ENCODE results near the gene KLHDC10.
A peak's percentile ranks its signal among the peaks of the same experiment; 100 is the strongest.
"Not testable (repeated sequence)": the region's sequence is repeated elsewhere in the genome, so short reads cannot be mapped to it uniquely, and the experiment has no call there.

Gene KLHDC10, protein sequence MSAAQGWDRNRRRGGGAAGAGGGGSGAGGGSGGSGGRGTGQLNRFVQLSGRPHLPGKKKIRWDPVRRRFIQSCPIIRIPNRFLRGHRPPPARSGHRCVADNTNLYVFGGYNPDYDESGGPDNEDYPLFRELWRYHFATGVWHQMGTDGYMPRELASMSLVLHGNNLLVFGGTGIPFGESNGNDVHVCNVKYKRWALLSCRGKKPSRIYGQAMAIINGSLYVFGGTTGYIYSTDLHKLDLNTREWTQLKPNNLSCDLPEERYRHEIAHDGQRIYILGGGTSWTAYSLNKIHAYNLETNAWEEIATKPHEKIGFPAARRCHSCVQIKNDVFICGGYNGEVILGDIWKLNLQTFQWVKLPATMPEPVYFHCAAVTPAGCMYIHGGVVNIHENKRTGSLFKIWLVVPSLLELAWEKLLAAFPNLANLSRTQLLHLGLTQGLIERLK

DNA sequence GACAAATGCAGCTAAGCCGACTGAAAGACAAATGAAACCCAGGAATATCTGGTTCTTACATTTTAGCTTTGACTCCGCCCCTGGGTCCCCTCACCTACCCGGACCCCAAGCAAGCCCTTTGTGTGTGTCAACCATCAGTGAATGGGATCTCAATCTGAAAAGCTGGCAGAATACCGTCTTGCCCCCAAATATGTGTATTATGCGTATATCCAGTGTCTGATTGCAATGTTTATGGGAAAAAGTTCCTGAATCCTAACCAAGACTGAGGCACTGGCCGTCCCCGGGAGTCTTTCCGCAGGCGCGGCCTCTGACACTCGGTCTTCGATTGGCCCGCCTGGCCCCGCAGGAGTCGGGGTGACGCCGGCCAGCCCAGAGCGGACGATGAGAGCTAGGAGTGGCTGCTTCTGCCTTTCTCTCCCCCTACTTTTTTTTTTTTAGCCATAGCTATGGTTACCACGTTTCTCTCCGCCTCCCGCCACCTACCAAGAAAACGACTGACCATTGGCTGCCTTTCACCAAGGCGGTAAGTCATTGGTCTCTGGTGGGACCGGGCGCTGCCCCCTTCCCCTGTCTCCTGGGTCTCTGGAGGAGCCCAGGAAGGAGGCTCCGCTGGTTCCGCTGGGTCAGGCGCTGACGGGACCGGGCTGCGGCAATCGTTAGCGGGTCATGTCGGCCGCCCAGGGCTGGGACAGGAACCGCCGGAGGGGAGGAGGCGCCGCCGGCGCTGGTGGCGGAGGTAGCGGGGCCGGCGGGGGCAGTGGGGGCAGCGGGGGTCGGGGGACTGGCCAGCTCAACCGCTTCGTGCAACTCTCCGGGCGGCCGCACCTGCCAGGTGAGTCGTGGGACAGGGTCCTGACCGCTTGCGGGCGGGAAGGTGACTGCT, at the start of gene KLHDC10:
KLHDC10 (plus strand) TSS at position 557 of the 883 bp plus-strand sequence; CDS start at position 667, 110 bp downstream.
- peak; percentile 100 for DNase-seq (ENCODE audit: low spot score)

DNA sequence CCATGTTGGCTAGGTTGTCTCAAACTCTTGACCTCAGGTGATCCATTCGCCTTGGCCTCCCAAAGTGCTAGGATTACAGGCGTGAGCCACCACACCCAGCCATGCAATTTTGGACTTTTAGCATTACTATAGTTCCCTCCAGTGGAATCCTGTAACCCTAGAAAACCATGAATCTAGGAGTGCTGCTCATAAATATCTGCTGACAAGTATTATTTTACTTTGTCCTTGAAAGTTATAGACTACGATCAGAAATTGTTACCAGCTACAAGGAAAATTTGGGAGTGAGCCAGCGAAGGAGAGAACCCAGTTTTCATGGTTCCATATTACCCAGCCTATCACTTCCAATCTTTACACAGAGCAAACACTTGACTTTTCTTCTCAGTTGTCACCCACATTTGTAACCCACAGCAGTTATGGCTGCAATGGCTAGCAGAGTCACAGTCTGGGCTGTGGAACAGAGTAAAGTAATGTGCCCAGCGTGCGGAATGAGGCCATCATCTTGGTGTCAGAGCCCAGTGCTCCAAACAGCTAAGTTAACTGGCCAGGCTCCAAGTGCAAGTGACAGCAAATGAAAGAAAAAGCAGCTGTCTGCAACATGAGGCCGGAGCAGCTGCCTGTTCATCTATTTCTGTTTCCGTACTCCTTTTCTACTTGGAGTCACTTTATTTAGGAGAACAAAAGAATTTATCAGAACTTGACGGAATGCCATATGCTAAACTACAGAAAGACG, 49.1 kb upstream of the KLHDC10 start:
- DNase-seq (ENCODE audit: low spot score): no peak

DNA sequence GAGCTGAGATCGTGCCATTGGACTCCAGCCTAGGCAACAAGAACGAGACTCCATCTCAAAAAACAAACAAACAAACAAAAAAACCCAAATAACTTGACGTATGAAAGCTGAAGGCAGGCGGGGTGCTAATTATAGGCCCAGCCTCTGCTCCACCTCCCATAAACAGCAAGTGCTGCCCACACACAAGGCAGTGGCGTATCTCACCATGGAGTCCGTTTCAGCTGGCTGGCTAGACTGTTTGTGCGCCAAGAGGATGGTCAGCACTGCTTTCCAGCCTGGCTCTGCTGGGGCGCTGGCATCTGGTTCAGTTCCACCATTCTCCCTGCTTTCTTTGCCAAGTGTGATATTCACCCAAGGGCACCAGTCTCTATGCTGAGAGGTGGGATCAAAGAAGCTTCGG, 48.2 kb upstream of the KLHDC10 start:
- no peak for DNase-seq (ENCODE audit: low spot score)

DNA sequence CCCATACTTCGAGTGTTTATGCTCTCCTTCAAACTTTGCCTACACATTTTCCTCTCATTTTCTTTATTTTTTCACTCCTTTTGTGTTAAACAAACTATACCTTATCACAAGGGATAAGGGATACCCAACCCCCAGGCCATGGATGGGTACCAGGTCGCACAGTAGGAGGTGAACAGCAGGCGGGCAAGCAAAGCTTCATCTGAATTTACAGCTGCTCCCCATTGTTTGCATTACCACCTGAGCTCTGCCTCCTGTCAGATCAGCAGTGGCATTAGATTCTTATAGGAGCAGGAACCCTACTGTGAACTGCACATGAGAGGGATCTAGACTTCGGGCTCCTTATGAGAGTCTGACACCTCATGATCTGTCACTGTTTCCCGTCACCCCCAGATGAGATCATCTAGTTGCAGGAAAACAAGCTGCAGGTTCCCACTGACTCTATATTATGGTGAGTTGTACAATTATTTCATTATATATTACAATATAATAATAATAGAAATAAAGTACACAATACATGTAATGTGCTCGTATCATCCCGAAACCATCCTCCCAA, 47.6 kb upstream of the KLHDC10 start:
- no peak for DNase-seq (ENCODE audit: low spot score)

DNA sequence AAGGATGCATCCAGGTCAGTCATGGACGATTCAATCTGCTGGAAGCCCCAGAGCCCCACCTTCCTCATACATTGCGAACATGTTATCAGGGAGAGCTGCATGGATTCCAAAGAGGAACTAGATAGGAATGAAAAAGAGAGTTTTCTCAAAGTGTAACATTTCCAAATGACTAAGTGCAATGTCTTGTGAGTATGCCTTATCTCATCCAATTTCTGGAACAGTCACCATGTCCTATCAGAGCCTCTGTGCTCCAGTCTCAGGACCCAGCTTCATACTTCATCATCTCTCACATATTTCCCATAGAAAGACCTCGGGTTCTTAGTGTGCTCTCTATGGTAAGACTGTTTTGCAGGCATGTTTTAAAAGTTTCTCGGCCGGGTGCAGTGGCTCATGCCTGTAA, 45.9 kb upstream of the KLHDC10 start:
- no peak for DNase-seq (ENCODE audit: low spot score)

DNA sequence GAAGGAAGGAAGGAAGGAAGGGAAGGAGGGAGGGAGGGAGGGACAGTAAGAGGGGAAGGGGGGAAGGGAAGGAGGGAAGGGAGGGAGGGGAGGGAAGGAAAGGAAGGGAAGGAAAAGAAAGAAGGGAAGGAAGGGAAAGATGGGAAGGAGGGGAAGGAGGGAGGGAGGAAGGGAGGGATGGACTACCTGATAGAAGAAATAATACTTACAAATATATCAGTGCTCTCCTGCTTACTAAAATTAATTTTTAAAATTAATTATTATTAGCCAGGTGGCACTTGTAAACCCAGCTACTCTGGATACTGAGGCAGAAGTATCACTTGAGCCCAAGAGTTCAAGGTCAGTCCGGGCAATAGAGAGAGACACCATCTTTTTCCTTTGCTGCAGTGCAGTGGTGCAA, 37.6 kb upstream of the KLHDC10 start:
- DNase-seq (ENCODE audit: low spot score): no peak

DNA sequence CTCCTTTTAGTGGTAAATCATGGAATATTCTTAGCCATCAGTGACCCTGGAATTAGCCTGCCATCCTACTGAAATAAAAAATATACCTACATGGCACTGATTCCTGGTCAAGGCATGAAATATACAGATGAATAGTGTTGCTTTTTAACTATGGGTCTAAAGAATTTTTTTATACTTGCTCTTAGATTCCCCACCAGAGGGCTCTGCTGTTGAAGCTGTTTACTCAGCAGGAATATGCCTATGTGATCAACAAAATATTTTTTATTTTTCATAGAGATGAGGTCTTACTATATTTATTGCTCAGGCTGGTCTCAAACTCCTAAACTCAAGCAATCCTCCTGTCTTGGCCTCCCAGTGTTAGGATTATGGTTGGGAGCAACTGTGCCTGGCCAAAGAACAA, 32.6 kb upstream of the KLHDC10 start:
- DNase-seq (ENCODE audit: low spot score): peak; percentile 55

DNA sequence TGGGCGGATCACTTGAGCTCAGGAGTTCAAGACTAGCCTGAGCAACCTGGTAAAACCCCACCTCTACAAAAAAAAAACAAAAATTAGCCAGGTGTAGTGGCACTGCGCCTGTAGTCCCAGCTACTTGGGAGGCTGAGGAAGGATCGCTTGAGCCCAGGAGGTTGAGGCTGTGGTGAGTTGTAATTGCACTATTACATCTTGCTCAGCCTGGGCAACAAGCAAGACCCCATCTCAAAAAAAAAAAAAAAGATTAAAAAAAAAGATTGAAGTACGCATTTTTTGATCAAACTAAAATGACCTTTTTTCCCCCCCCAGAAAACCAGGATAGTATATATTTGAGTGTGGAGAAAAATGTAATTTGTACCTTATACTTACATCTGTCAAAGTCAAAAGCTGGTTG, 29.8 kb upstream of the KLHDC10 start:
- DNase-seq (ENCODE audit: low spot score): no peak

DNA sequence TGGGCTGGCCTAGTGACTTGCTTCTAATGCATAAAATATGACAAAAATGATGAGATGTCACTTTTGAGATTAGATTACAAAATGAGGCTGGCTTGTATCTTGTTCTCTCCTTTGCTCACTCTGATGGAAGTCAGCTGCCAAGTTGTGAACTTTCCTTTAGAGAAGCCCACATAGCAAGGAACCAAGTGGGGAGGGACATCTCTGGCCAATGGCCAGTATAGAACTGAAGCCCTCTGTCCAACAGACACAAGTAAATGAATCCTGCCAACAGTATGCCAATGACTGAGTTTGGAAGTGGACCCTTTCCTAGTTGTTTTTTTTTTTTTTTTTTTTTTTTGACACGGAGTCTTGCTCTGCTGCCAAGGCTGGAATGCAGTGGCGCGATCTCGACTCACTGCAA, 22.5 kb upstream of the KLHDC10 start:
- DNase-seq (ENCODE audit: low spot score): no peak

DNA sequence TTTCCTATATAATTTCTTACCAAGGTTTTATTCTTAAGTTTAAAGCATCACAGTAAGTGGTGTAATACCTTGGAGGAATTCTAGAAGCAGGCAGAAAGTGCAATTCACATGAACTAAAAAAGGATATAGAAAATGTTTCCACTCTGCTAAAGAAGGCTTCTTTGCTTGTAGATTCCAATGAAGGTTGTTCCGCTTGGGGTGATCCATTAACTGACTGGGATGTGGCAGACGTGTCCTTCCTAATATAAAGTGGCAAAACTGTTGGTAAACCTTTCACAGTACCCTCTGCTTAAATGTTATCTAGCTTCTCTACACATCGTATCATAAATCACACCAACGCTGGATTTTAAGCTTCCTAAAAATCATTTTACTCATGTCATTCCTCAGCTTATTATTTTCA, 21.4 kb upstream of the KLHDC10 start:
- no peak for DNase-seq (ENCODE audit: low spot score)

DNA sequence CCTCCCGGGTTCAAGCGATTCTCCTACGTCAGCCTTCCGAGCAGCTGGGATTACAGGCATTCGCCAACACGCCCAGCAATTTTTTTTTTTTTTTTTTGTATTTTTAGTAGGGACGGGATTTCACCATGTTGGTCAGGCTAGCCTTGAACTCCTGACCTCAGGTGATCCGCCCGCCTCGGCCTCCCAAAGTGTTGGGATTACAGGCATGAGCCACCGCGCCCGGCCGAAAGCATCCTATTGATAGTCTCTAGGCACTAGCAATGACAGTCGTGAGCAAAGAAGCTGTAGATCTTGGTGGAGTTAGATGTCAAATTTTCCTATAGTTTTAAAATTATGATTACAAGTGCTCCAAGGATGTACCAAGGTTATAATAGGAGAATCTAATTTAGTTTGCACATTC, 18.1 kb upstream of the KLHDC10 start:
- not testable (repeated sequence) for DNase-seq (ENCODE audit: low spot score)

DNA sequence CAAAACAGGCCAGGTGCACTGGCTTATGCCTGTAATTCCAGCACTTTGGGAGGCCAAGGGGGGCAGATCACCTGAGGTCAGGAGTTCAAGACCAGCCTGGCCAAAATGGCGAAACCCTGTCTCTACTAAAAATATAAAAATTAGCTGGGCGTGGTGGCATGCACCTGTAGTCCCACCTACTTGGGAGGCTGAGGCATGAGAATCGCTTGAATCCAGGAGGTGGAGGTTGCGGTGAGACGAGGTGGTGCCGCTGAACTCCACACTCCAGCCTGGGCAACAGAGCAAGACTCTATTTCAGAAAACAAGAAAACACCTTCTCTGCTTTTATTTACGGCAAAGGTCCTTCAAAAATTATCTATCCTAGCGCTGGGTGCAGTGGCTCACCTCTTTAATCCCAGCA, 15.1 kb upstream of the KLHDC10 start:
- DNase-seq (ENCODE audit: low spot score): not testable (repeated sequence)

DNA sequence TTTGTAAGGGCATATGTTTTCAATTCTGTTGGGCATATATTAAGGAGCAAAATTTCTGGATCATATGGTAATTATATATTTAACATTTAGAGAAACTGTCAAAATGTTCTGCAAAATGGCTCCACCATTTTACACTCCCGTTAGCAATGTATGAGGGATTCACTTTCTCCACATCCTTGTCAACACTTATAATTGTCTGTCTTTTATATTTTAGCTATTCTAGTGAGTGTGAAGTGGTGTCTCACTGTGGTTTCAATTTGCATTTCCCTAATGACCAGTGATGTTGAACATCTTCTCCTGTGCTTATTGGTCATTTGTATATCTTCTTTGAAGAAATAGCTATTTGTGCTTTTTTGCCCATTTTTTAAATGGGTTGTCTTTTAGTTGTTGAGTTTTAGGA, 8.1 kb upstream of the KLHDC10 start:
- DNase-seq (ENCODE audit: low spot score): no peak

DNA sequence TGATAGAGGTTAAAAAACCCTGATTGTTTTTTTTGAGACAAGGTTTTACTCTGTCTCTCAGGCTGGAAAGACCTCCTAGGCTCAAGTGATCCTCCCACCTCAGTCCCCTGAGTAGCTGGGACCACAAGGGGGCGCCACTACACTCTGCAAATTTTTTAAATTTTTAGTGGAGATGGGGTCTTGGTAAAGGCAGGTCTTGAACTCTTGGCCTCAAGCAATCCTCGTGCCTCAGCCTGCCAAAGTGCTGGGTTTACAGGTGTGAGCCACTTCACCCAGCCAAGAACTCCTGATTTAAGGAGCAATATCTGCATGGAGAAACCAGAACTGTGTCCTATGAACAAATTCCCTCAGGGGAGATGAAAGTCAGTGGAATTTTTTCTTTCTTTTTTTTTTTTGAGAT, 7.3 kb upstream of the KLHDC10 start:
- DNase-seq (ENCODE audit: low spot score): peak; percentile 91

DNA sequence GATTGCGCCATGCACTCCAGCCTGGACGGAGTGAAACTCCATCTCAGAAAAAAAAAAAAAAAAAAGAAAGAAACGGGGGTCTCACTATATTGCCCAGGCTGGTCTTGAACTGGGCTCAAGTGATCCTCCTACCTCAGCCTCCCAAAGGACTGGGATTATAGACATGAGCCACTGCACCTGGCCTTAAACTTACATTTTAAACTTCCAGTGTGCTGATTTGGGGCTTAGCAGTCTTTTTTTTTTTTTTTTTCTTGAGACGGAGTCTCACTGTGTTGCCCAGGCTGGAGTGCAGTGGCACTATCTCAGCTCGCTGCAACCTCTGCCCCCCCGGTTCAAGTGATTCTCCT, 5.8 kb upstream of the KLHDC10 start:
- DNase-seq (ENCODE audit: low spot score): not testable (repeated sequence)

DNA sequence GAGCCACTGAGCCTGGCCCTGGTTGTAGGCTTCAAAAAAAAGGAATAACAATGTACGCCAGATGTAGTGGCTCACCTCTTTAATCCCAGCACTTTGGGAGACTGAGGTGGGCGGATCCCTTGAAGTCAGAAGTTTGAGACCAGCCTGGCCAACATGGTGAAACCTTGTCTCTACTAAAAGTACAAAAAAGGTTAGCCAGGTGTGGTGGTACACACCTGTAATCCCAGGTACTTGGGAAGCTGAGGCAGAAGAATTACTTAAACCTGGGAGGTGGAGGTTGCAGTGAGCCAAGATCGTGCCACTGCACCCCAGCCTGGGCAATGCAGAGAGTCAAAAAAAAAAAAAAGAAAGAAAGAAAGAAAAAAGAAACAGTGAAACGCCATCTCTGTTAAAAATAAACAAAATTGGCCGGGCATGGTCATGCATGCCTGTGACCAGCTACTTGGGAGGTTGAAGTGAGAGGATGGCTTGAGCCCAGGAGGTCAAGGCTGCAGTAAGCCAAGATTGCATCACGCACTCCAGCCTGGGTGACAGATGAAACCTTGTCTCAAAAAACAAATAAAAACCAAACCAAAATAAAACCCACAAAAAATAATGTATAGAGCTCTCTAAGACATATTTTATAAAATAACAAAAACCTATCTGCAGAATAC, 4.7 kb upstream of the KLHDC10 start:
- DNase-seq (ENCODE audit: low spot score): no peak

DNA sequence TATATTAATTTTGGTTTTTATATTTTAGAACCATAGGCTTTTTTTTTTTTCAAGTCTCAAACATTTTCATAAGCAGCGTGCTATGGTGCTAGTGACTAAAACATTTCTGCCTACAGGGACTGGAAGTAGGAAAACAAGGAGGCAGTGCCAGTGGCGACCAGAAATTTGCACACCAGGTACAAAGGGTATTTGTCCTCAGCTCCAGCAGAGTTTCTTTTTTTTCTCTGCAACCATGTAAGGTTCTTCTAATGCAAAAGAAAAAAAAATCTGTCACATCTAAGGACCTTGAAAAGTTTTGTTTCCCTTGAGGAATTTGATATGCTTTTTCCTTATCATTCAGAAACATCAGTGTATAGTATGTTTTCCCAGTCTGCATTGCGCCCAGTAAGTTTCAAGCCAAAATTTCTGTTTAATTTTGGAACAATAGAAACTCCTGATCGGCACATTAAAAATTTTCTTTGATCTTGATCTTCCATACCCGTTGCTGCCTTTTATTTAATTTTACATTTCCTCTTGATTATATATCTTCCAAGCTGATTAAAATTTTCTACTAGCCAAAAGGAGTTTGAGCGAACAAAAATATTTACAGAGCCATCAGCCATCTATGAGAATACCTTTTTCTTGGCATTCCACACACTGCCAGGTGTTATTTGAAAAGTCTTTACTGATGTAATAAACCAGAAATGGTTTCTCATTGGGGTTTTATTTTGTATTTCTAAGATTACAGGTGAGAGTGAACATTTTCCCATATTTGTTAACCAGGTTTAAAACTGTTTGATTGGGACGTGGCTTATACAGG, 956 bp upstream of the KLHDC10 start:
- no peak for DNase-seq (ENCODE audit: low spot score)

DNA sequence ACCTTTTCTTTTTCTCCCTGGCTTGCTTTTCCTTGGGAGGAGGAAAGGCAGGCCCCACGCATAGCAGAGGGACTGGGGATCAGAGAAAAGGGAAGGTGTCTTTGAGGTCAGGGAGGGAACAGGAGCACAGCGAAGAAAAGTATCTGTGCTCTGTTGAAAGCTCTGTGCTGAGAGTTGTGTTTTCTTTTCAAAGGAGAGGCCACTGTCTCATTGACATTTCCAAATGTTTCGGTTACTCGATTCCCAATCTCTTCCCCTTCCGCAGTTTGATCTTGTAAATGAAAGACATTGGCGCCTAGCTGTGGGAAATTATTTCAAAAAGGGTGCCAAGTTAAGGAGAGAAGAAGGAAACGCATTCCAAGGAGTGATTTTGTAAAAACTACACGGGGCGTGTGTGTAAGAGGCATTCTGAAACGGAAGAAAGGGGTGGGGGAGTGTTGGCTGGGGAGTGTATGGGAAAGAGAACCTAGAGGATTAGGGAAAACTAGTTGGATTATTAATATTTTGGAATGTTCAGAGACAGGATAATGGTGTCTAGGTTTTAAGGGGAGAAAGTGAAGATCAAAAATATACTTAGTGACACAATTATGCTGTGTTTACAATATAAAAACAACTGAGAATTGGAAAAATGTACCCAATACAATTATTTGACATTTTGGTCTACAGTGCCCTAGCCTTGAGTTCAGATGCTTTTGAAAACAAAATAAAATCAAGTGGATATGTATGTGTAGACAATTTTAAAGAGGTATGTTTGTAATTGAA, 708 bp downstream of the KLHDC10 start:
- DNase-seq (ENCODE audit: low spot score): peak; percentile 54

DNA sequence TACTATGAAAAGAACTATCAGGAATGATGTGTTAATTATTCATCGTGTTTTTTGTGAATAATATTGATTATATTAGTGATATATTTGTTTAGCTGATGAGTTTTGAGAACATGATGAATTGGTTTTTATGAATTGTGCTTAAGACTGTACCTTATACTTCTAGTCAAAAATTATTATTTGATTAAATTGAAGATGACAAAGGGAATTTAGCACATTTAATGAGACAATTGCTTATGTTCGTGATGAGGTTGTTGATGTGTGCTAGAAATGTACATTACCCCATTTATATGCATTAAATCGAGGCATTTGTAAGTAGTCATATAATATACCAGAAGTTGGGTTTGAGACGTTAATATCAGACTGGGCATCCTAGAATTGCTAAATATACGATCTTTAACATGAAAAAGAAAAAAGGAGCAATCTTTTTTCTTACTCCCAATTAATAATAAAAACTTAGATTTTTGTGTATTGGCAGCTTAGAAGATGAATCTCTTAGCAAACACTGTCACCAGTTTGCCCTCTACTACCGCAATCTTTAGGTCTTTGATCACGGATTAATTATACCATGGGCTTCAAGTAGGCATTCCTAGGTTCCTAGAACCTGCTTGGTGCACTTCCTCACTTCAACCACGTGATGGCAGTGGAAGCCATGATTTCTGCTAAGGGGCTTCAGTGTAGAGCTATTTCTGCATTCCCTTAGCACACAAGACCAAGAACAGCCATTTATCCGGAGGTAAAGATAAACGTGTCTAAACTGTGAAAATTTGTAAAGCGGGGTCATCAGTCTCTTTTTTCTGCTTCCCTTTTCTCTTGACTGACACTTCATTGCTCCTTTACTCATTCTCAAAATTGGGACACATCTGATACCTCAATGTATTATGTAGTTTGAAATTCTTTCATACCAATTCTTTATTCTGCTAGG, 1.6 kb downstream of the KLHDC10 start:
- DNase-seq (ENCODE audit: low spot score): peak; percentile 96

All from NAMALWA (cell line).